Right lobe of liver (tissue), 4 donors: ENCODE measurements around the gene ITGAE.

ENCODE experiments used
- POLR2A ChIP-seq: fragments of 450-650 bp; IDR thresholded peaks from one replicate; pipeline ENCODE4 v1.6.1; 2017; ENCODE audit warnings: antibody characterized with exemption, mild to moderate bottlenecking
- TF ChIP-seq, protein P1 (sequence below), 4 donors: fragments of 200-600 bp in 3 of 4; fragments of 450-650 bp in 1 of 4; IDR thresholded peaks; one replicate each; pipeline versions ENCODE4 v1.5.1 to v1.8.0; 2016 to 2022; ENCODE audit warnings: antibody characterized with exemption in 4 of 4, mild to moderate bottlenecking in 2 of 4
- donor health status: DM: no; HTN: no; CAD: no.
- donor health status: DM: no; HTN: no; CAD: no.
- donor health status: DM: no; HTN: yes; CAD: no.

GRCh38 chr17:3818786-3819185, 17.8 kb upstream of the ITGAE start:
- TF ChIP-seq, protein P1, sequence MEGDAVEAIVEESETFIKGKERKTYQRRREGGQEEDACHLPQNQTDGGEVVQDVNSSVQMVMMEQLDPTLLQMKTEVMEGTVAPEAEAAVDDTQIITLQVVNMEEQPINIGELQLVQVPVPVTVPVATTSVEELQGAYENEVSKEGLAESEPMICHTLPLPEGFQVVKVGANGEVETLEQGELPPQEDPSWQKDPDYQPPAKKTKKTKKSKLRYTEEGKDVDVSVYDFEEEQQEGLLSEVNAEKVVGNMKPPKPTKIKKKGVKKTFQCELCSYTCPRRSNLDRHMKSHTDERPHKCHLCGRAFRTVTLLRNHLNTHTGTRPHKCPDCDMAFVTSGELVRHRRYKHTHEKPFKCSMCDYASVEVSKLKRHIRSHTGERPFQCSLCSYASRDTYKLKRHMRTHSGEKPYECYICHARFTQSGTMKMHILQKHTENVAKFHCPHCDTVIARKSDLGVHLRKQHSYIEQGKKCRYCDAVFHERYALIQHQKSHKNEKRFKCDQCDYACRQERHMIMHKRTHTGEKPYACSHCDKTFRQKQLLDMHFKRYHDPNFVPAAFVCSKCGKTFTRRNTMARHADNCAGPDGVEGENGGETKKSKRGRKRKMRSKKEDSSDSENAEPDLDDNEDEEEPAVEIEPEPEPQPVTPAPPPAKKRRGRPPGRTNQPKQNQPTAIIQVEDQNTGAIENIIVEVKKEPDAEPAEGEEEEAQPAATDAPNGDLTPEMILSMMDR (IDR thresholded peaks at IDR 0.05): no peak
- TF ChIP-seq POLR2A: no peak
